Epithelial cell of prostate (primary cell): ENCODE results near the gene MYO7A.
A peak's percentile ranks its signal among the peaks of the same experiment; 100 is the strongest.

ENCODE experiments used
- DNase-seq: peaks from one replicate; pipeline ENCODE4 v3.0.0-alpha.2; 2011; ENCODE audit warnings: low read depth, low spot score
- H3K27ac ChIP-seq: fragments of 450-650 bp; 2 replicates; pipeline ENCODE4 v1.5.1; 2017; ENCODE audit warnings: mild to moderate bottlenecking

Gene MYO7A

DNA sequence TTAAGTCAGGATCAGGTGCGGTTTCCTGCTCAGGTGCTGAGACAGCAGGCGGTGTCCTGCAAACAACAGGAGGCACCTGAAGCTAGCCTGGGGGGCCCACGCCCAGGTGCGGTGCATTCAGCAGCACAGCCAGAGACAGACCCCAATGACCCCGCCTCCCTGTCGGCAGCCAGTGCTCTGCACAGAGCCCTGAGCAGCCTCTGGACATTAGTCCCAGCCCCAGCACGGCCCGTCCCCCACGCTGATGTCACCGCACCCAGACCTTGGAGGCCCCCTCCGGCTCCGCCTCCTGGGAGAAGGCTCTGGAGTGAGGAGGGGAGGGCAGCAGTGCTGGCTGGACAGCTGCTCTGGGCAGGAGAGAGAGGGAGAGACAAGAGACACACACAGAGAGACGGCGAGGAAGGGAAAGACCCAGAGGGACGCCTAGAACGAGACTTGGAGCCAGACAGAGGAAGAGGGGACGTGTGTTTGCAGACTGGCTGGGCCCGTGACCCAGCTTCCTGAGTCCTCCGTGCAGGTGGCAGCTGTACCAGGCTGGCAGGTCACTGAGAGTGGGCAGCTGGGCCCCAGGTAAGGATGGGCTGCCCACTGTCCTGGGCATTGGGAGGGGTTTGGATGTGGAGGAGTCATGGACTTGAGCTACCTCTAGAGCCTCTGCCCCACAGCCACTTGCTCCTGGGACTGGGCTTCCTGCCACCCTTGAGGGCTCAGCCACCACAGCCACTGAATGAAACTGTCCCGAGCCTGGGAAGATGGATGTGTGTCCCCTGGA, at the start of gene MYO7A:
TSS of gene MYO7A (plus strand) at position 327 of the 772 bp plus-strand sequence. CDS start 2,389 bp downstream, outside the sequence.
- H3K27ac ChIP-seq = no peak within 1 kb of the TSS
- DNase-seq = no peak

DNA sequence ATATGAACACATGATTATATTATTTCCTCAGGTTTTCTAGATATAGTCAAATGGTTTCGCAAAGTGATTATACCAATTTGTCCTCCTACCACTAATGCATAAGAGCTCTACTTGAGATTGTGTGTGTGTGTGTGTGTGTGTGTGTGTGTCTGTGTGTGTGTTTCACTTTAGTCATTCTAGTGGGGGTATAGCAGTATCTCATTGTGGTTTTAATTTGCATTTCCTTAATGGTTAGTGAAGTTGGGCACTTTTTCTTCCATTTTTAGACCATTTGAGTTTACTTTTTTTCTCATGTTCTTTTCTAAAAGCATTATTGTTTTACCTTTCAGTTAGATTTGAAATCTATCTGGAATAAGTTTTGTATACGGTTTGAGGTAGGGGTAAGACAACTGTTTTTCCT, 48.4 kb upstream of the MYO7A start:
- DNase-seq = no peak
- H3K27ac ChIP-seq = no peak overlapping the region

DNA sequence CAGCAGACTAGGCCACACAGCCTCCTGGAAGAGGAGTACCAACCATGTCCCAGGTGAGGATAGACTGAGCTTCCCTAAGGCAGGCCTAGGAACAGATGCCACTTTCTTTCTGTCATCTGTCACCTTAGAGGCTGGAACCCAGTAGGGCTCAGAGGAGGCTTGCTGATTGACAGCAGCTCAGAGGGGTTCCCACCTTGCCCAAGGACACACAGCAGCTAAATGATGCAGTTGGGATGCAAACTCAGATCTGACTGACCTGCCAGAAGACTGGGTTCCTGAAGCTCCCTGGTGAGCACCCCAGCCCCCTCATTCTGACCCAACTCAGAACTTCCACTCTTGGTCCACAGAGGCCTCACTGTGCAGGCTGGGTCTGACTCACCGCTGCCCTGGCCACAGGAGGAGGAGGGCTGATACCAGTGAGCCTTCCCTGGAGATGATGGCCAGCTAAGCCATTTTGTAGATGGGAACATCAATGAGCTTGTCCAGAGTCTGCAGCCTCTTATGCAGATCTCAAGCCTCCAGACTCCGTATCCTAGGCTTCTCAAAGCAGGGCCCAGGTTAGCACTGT, 47.3 kb upstream of the MYO7A start:
- DNase-seq = no peak
- no peak overlapping the region for H3K27ac ChIP-seq

- H3K27ac ChIP-seq = no peak overlapping the region
Measured at GRCh38 chr11:77081381-77081851, 46.6 kb upstream of the MYO7A start.

DNA sequence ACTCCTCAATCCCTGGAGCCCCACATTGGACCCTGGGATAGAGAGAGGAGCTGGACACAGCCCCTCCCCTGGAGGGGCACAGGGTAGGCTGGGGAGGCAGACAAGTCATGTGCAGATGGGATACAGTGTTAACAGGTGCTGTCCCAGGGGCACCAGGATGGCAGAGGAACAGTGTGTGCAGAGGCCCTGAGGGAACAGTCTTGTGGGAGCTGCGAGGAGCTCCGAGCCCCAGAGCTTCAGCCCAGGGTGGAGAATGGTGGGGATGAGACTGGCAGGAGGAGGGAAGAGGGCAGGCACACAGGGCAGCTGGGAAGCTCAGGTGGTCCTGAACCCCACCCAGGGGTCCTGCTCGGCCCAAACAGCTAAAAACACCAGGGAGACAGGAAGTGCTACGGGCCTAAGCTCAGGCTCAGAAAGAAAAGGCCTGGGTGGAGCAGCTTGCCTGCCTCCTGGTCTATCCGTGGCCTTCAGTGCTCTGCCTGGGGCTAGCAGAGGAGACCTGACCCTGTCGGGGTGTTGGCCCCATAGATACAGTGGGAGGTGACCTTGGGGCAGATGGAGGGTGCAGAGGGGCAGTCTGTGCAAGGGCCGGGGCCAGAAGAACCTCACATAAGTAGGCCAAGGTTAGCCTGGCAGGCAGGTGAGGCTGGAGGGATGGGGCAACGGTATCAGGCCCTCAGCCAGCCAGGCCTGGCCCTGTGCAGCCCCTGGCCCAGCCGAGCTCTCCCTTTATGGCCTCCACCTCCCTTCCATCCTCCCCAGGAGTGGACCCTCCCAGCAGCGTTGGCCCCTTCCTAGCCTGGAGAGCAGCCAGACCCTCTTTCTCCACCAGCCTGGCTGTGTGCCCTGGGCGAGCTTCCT, 45.8 kb upstream of the MYO7A start:
- no peak overlapping the region for H3K27ac ChIP-seq
- DNase-seq = no peak

More at GRCh38 chr11:77081381-77081851, 46.6 kb upstream of the MYO7A start:
- no peak for DNase-seq

GRCh38 chr11:77082838-77083565, 45.0 kb upstream of the MYO7A start:
- DNase-seq = no peak
- H3K27ac ChIP-seq = no peak overlapping the region

DNA sequence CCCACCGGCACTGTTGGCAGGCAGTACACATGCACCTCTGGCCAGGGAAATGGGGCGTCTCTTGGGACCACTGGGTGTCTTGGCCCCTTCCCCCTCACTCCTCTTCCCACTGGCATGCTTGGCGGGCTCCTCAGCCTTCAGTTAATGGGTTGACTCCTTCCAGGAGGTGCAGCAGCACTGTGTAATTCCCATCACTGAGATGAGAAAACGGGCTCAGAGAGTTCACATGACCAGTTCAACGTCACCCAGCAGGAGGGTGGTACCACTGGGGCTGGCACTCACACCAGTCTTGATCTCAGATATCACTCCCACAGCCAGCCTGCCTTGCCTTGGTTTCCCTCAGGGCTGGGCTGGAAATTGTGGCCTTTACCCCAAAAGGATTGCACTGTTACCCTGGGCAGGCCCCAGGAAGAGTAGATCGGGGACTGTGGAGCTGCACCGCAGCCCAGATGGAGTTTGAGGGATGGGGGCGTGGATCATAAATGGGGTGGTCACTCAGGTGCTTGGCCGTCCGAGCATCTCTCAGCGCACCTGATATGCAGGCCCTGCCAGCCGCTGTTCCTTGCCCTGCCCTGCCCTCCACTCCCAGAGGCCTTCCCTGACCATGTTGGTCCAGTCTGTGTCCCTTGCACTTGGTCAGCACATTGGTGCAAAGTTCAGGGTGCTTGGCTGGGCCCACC, 44.3 kb upstream of the MYO7A start:
- H3K27ac ChIP-seq = no peak overlapping the region
- no peak for DNase-seq

GRCh38 chr11:77084581-77085191, 43.4 kb upstream of the MYO7A start:
- no peak for DNase-seq
- H3K27ac ChIP-seq = no peak overlapping the region

GRCh38 chr11:77085652-77086051, 42.4 kb upstream of the MYO7A start:
- DNase-seq = no peak
- no peak overlapping the region for H3K27ac ChIP-seq

DNA sequence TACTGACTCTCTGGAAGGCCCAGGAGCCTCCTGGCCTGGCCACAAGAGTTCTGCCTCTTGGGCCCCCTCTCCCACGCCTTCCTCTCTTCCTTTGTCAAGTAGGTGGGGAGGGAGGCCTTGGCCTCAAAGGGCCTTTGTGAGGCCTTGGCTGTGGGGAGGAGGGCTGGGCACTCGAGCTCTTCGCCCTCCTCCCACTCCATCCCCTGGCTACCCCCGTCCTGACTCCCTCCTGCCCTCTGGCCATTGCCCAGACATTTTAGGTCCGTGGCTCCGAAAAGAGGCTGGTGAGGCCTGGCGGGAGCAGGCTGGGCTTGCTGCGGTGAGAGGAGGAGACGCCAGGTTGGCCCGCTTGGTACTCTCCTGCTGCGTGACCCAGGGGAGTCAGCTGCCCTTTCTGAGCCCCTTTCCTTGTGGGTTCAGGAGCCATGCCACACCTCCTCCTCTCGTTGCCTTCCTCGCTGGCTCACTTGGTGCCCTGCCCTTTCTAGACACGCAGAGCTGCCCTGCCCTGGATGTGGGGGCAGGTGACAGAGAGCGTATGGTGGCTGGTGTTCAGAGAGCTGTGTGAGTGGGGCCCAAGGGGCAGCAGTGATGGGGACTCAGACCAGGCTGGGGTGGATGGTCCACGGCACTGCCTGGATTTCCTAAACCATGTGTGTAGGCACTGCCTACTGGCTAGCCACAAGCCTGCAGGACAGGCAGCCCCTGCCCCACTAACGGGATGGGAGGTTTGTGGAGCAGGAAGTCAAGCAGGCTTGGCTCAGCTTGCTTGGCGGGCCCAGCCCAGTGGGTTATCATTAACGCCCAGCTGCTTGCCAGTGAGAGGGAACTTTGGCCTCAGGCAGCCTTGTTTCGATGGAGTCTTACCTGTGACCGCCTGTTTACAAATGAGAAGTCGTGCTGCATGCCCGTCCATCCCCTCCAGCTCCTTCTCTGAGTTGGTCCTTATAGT, 41.2 kb upstream of the MYO7A start:
- no peak for DNase-seq
- H3K27ac ChIP-seq = no peak overlapping the region

DNA sequence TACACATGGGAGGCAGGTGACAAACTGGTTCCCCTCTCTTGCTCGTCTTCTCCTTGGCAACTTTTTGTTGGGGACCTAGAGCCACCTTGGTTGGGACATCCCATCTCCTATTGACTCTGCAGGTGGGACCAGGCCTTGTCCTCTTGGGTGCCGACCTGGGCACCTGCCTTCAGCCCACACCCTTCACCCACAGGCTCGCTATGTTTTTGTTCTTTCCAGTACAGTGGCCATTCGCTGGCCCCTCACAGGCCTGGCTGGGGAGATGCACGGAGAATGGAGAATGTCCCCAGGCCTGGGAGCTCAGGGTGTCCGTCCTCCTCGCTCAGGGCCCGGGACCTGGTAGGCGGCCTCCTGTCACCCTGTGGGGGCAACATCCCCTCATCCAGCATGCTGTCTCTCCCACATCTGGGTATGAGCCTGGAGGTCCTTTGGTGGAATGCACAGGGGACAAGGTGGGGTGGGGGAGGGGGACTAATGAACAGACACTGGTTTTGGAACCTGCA, 40.3 kb upstream of the MYO7A start:
- H3K27ac ChIP-seq = no peak overlapping the region
- no peak for DNase-seq

DNA sequence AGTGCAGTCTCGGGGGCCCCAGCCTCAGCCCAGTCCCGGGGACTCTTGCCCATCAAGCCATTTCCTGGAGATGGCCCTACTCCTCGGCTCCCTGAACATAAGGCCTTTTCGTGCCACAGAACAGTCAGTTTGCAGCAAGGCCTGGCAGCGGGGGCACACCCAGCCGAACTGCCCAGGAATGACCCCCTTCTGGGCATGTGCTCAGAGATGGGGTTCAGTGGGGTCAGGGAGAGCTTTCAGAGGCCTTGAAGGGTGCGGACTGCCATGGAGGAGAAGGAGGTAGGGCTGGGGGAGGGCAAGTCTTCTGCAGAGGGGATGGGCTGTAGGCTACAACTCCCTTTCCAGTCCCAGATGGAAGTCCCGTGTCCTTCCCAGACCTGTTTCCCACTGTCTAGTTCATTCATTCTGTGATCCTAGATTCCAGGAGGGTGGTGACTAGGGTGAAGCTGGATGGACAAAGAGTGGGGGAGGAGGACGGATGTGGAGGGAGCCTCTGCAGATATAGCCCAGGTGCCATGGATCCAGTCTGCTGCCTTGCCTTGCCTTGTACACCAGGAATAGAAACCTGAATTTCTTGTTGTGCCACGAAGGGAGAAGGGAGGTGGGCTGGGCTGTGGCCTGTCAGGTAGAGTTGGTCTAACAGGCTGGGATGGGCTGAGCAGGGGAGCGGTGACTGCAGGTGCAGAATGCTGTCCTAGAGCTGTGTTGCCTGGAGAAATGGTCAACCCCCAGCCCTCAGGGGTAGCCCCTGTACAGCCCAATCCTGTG, 39.6 kb upstream of the MYO7A start:
- H3K27ac ChIP-seq = no peak overlapping the region
- no peak for DNase-seq

- H3K27ac ChIP-seq = no peak overlapping the region
- no peak for DNase-seq
Measured at GRCh38 chr11:77089004-77089545, 39.0 kb upstream of the MYO7A start.

DNA sequence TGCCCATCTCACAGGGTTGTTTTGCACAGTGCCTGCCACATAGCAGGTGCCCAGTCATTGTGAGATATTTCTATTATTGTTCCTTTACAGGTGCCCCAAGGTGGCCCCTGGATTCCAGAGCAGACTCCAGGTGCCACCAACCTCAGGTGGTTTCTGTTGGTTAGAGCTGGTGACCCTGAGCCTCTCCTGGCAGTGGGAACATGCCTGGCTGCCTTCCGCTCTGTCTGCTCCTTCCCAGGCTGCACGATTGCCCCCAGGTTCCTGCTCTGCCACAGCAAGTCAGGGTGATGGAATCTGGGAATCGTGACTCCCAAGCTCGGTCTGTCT, 38.0 kb upstream of the MYO7A start:
- no peak overlapping the region for H3K27ac ChIP-seq
- no peak for DNase-seq

GRCh38 chr11:77090373-77091111, 37.5 kb upstream of the MYO7A start:
- no peak overlapping the region for H3K27ac ChIP-seq
- DNase-seq = no peak

- DNase-seq = peak; percentile 27
- no peak overlapping the region for H3K27ac ChIP-seq
Measured at GRCh38 chr11:77091146-77091940, 36.7 kb upstream of the MYO7A start.
